GM10266 (cell line): ENCODE results near the gene PDE4D.

Experiments
- DNase-seq: peaks from one replicate; pipeline ENCODE4 v3.0.0; 2012; ENCODE audit errors: extremely low spot score
- CTCF ChIP-seq: IDR thresholded peaks from 2 replicates; pipeline ENCODE4 v1.5.1; 2012; ENCODE audit warnings: mild to moderate bottlenecking, low read depth; ENCODE audit not compliant: control insufficient read depth, insufficient read depth; ENCODE audit errors: missing control alignments

PDE4D gene

GRCh38 chr5:59517926-59518585, 375.5 kb downstream of the PDE4D start:
- DNase-seq: no peak
- TF ChIP-seq CTCF: no peak

- no peak for DNase-seq
- no peak for TF ChIP-seq CTCF
Observed at GRCh38 chr5:59516161-59516560, 377.4 kb downstream of the PDE4D start.

DNA sequence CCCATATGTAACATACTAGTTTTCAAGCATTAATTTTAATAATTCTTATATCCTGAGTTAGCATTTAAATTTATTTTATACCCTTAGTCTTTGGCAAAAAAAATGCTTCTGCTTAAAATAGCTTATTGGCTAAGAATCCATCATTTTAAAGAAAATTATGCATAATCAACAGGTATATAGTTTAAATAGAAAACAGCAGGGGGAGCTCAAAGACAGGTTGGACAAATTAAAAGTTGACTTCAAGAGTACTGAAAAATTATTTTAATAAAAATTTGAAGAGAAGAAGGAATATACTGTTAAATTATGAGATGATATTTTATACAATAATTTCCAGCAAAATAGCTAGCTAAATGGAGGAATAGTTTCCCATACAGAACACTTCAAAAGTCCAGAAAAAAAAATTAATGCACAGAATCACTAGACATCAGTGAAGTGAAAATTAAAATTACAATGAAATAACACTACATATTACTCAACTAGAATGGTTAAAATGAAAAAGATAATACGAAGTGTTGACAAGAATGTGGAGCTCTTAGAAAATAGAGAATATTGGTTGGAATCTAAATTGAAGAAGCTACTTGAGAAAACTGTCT, 387.1 kb downstream of the PDE4D start:
- no peak for DNase-seq
- TF ChIP-seq CTCF: peak; percentile 29

- no peak for TF ChIP-seq CTCF
Observed at GRCh38 chr5:59504043-59504442, 389.5 kb downstream of the PDE4D start.

DNA sequence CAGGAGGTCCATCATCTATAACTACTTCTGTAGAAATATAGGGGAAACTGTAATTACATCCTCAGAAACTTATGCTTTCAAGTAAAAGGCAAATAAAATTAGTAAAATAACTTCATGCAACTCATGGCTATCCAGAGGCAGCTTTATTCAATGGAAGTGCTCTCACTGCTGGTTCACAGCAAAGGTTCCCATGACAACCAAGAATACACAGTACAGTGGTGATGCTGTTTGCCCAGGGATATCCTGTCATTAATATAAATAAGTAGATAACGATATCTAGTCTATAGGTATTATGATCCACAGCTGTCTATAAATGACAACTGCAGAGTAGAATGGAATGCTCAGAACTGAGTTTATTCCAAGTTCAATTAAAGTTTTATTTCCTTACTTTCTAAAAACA, 390.3 kb downstream of the PDE4D start:
- no peak for DNase-seq
- no peak for TF ChIP-seq CTCF

More at GRCh38 chr5:59504043-59504442, 389.5 kb downstream of the PDE4D start:
- no peak for DNase-seq

GRCh38 chr5:59501316-59501715, 392.2 kb downstream of the PDE4D start:
- DNase-seq: no peak
- no peak for TF ChIP-seq CTCF

DNA sequence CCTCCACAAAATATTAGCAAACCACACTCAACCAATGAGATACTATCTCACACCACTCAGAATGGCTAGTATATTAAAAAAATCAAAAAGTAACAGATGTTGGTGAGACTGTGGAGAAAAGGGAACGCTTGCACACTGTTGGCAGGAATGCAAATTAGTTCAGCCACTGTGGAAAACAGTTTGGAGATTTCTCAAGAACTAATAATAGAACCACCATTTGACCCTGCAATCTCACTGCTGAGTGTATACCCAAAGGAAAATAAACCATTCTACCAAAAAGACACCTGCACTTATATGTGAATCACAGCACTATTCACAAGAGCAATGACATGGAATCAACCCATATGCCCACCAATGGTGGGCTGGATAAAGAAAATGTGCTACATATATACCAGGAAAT, 393.5 kb downstream of the PDE4D start:
- TF ChIP-seq CTCF: no peak
- no peak for DNase-seq
